K562 (cell line): Measurements from ENCODE around the gene ZNF239. TPM values are rescaled to one million over a fixed set of nuclear protein-coding genes. Genes with fewer than 3 reads are reported as not detected.

Experiments
- ARID4B ChIP-seq: sonication (generic); formaldehyde crosslinking; IDR thresholded peaks from 2 replicates; pipeline ENCODE4 v1.8.0; 2022; ENCODE audit warnings: mild to moderate bottlenecking, missing genetic modification reagents
- CSDE1 ChIP-seq, 2 experiments: fragments of 450-650 bp; IDR thresholded peaks; 2 replicates each; pipeline ENCODE4 v1.6.1; 2016; ENCODE audit warnings: mild to moderate bottlenecking in 1 of 2
- ESRRA ChIP-seq: fragments of 450-650 bp; IDR thresholded peaks from 2 replicates; pipeline ENCODE4 v1.6.1; 2014; ENCODE audit warnings: low read depth, mild to moderate bottlenecking, moderate library complexity, borderline replicate concordance
- NR2C2 ChIP-seq, 2 experiments: fragments of 200-800 bp in 1 of 2; sonication (Bioruptor generic) in 1 of 2; sonication (generic) in 1 of 2; formaldehyde crosslinking in 1 of 2; IDR thresholded peaks; 2 replicates each; pipeline versions ENCODE4 v1.6.1 to v1.8.0; 2016 to 2022; ENCODE audit warnings: mild to moderate bottlenecking in 1 of 2, missing compliant biosample characterization in 1 of 2, missing genetic modification characterization in 1 of 2, missing genetic modification reagents in 1 of 2
- OTX1 ChIP-seq: fragments of 450-650 bp; formaldehyde crosslinking; IDR thresholded peaks from 2 replicates; pipeline ENCODE4 v1.4.0; 2022; ENCODE audit warnings: mild to moderate bottlenecking
- PPARD ChIP-seq: fragments of 250-450 bp; sonication (Bioruptor Pico); IDR thresholded peaks from 2 replicates; pipeline ENCODE4 v1.8.0; 2022; ENCODE audit warnings: inconsistent platforms, mild to moderate bottlenecking, moderate library complexity
- PURB ChIP-seq: sonication (generic); formaldehyde crosslinking; IDR thresholded peaks from 2 replicates; pipeline ENCODE4 v1.9.0; 2021; ENCODE audit warnings: low read depth, mild to moderate bottlenecking, missing genetic modification reagents
- RBBP5 ChIP-seq: fragments of 200-600 bp; sonication (generic); IDR thresholded peaks from 2 replicates; pipeline ENCODE4 v1.6.1; 2012; ENCODE audit warnings: borderline replicate concordance, mild to moderate bottlenecking, low read length, control low read depth, inconsistent platforms; ENCODE audit not compliant: insufficient read depth, poor library complexity, severe bottlenecking
- SLC30A9 ChIP-seq: fragments of 250-450 bp; sonication (Bioruptor Pico); IDR thresholded peaks from 2 replicates; pipeline ENCODE4 v1.8.0; 2022; ENCODE audit warnings: mild to moderate bottlenecking, moderate library complexity
- TCF15 ChIP-seq: fragments of 250-450 bp; sonication (Bioruptor Pico); IDR thresholded peaks from 2 replicates; pipeline ENCODE4 v1.8.0; 2022; ENCODE audit warnings: moderate library complexity, mild to moderate bottlenecking, inconsistent platforms
- ZNF407 ChIP-seq: fragments of 450-650 bp; IDR thresholded peaks from 2 replicates; pipeline ENCODE4 v1.6.1; 2016; ENCODE audit warnings: low read depth
- polyA plus RNA-seq, 8 experiments: library from polyadenylated mRNA; depleted of rRNA in 4 of 8; stranded (reverse) in 5 of 8; unstranded in 3 of 8; fragments of >200 nt; fragmentation: Nextera tagmentation in 2 of 8; fragmentation: Illumina TruSeq in 1 of 8; extraction: Ambion mirVana in 2 of 8; extraction: Trizol in 1 of 8; gene quantifications; 2 replicates each; pipeline versions ENCODE4 v1.2.1 to v1.2.3, GENCODE V29; 2011 to 2014; ENCODE audit warnings: inconsistent platforms in 1 of 8, missing spikeins in 1 of 8
- total RNA-seq, 7 experiments: library from RNA; depleted of rRNA in 6 of 7; stranded (reverse); fragments of >200 nt in 6 of 7; fragmentation: Illumina TruSeq in 2 of 7; extraction: Trizol in 2 of 7; gene quantifications; 2 replicates each; pipeline versions ENCODE4 v1.2.1 to v1.2.3, GENCODE V29; 2011 to 2021; ENCODE audit warnings: low replicate concordance in 1 of 7

Gene ZNF239
- total and polyA plus RNA-seq, 9 of the 15 experiments (the other 6 are each of a cell fraction or from before 2014, with no cell fraction given) = 13.7 to 26.7 (median 23.4) TPM

DNA sequence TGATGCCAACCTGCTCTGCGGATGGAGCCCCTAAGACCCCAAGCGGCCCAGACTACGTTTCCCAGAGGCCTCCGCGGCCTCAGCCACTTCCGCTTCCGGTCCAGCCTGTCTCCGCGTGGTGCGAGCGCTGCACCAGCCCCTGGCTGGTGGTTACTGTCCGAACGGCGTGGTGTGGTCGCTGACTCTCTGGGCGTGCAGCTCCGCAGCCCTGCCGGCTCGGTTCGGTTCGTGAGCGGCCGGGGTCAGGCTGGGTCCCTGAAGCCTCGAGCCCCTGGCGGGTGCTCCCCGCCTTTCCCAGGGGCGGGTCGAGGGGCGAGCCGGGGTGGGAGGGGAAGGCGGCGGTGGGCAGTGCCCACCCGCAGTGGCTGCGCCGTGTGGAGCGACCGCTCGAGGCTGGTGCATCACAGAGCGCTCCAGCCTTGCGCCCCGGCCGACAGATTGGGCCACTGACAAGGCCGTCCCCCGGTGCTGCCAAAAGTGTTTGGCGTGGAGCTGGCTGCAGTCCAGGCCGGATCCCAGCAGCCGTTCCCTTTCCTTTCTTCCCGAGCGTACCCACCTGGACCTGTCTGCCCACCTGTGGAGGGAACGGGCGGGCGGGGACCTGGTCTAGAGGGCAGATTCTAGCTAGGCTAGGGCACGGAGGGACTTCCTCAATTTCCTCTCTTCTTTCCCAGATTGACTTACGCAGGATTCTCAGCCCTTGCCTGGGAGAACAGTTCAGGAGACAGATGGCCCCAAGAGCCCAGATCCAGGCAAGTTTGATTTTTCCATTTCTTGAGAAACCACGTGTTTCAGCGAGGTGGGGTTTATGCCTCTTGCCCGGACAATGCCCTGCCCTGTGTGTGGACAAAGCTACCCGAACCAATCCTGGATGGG lies 32.1 kb upstream of the ZNF239 start, which contains the start of gene ZNF485 (continued):
- TF ChIP-seq ARID4B = peak; percentile 94
- peak; percentile 78 for TF ChIP-seq RBBP5
- TF ChIP-seq TCF15 (CRISPR knock-in tag) = no peak
- TF ChIP-seq CSDE1 (IDR thresholded peaks at IDR 0.05) = no peak
- TF ChIP-seq ESRRA = no peak; the same call in 1 of the 2 replicates
- no peak for TF ChIP-seq ZNF407
- peak; percentile 86 for TF ChIP-seq NR2C2 (CRISPR knock-in tag; IDR thresholded peaks at IDR 0.05)
- peak; percentile 93 for TF ChIP-seq NR2C2 (tag; IDR thresholded peaks at IDR 0.05)
- no peak for TF ChIP-seq SLC30A9 (CRISPR knock-in tag)
- no peak for TF ChIP-seq PURB (CRISPR knock-in tag)
- TF ChIP-seq OTX1 (CRISPR knock-in tag) = no peak
- TF ChIP-seq PPARD = no peak
